DMS53 (cell line): Measurements from ENCODE around the gene GPR22.
A peak's percentile ranks its signal among the peaks of the same experiment; 100 is the strongest.

Experiments
- DNase-seq: peaks from one replicate; lab custom pipeline; 2025; lab: John Stamatoyannopoulos, UW

GPR22 gene, protein sequence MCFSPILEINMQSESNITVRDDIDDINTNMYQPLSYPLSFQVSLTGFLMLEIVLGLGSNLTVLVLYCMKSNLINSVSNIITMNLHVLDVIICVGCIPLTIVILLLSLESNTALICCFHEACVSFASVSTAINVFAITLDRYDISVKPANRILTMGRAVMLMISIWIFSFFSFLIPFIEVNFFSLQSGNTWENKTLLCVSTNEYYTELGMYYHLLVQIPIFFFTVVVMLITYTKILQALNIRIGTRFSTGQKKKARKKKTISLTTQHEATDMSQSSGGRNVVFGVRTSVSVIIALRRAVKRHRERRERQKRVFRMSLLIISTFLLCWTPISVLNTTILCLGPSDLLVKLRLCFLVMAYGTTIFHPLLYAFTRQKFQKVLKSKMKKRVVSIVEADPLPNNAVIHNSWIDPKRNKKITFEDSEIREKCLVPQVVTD

DNA sequence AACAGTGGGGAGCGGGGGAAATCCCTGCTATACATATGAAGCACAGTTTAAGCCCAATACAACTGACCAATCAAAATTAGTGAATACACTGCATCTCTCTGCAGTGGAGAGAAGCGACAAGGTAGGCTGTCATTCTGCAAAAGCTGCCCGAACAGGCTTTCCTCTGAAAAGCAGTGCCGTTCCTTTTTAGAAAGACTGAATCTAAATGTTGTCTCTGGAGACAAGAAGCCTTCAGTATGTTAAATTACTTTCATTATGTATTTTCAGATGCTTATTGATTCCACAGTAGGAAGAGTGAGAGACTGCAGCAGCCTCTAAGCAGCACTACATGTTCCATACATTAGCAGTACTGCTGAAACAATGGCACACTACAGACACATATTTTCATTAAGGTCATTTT is at the start of gene GPR22:
Gene GPR22 (plus strand): TSS at position 129 of the 400 bp plus-strand sequence. CDS start 4,004 bp downstream, outside the sequence.
- DNase-seq, result no peak

DNA sequence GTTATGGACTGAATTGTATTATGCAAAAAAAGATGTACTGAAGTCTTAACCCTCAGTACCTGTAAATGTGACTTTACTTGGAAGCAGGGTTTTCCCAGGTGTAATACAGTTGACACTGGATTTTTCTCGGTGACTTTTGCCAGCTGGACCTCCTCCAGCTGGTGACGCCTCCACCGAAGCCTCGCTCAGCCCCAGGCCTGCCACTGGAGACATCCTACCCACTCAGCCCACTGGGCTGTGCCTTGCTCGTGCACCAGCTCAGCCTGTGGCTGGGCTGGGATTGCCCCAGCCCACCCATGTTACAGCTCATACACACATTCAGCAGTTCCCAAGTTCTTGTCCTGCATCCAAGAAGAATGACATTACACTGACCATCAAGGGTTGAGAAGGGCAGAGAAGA is 42.4 kb upstream of the GPR22 start:
- DNase-seq, result no peak

DNA sequence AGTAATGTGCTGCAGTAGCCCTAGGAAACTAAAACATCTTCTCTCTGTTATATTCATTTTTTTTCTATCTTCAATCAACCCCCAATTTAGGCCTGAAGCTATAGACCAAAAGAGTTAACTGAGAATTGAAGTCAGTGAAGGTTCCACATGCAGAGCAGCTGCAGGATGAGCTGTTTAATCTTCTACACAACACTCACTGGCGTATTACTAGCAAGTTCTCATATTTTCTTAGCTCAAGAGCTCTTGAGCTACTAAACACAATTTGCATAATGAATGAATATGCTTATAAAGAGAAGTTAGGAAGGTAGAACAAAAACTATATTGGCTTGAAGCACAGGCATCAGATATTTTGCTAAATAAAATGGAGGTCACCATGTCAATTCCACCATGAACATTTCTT is 41.2 kb upstream of the GPR22 start:
- DNase-seq, result no peak

- DNase-seq, result no peak
Measured at GRCh38 chr7:107430057-107430456, 39.8 kb upstream of the GPR22 start.

DNA sequence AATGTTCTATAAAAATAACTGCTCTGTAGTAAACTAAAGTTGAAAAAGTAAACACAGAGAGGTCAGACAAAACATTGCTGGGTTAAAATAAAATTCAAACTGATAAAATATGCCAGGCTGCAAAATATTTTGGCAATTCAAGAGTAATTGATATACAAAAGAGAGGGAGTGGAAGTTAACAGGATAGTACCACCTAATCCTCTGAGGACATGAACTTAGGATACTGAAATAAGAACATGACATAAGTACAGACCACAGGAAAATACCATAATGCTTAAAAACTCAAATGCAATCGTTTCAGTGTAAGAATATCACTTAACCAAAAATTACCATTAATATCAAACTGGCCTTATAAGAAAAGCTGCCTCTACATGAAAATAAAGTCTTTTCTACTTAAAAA is 37.6 kb upstream of the GPR22 start:
- DNase-seq, result no peak

GRCh38 chr7:107435749-107436148 is 34.1 kb upstream of the GPR22 start:
- DNase-seq, result no peak

GRCh38 chr7:107439025-107439424 is 30.8 kb upstream of the GPR22 start:
- no peak for DNase-seq

GRCh38 chr7:107441581-107442422 is 28.1 kb upstream of the GPR22 start:
- DNase-seq, result no peak

DNA sequence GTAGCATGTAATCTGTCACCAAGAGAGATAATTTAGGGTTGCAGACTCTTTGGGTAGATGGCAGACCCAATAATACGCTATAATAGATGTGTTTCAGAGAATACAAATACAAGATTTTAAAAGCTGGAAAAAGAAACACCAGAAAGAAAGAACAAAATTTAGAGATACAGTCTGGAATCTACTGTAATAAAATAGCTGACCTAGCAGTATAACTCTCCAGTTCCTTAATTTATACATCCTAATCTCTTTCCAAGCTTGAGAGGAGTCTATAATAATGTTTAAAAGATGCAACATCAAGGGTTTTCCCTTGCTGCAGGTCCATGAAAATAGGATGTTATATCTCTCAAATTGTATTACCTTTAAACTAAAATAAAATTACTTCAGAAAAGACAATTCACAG is 27.2 kb upstream of the GPR22 start:
- no peak for DNase-seq

GRCh38 chr7:107446531-107446930 is 23.3 kb upstream of the GPR22 start:
- no peak for DNase-seq

- no peak for DNase-seq
Measured at GRCh38 chr7:107446988-107447387, 22.9 kb upstream of the GPR22 start.

DNA sequence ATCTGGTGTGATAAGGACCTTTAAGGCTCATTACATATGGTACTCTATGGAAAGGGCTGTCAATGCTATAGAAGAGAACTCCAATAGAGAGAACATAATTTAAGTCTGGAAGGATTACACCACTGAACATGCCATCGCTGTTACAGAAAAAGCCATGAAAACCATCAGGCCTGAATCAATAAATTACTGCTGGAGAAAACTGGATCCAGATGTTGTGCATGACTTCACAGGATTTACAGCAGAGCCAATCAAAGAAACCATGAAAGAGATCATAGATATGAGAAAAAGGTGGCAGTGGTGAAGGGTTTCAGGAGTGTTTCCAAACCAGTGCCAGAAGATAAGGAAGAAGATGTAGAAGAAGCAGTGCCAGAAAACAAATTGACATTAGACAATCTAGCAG is 18.9 kb upstream of the GPR22 start:
- no peak for DNase-seq

DNA sequence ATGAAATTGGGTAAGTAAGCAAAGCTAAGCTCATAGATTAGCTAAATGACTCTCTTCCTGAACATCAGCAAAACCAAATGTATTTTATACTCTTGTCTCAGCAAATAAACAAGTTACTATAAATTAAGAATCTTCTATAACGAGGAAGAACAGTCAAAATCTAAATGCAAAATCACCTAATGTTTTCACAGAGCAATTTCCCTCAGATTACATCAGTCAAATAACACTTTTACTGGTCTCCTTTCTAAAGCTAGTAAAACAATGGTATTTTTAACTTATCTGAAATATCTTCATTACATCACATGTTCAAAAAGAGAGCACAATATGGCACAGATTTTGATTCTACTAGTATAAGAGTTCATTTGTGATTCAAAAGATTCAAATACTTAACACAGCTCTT is 16.5 kb upstream of the GPR22 start:
- no peak for DNase-seq

DNA sequence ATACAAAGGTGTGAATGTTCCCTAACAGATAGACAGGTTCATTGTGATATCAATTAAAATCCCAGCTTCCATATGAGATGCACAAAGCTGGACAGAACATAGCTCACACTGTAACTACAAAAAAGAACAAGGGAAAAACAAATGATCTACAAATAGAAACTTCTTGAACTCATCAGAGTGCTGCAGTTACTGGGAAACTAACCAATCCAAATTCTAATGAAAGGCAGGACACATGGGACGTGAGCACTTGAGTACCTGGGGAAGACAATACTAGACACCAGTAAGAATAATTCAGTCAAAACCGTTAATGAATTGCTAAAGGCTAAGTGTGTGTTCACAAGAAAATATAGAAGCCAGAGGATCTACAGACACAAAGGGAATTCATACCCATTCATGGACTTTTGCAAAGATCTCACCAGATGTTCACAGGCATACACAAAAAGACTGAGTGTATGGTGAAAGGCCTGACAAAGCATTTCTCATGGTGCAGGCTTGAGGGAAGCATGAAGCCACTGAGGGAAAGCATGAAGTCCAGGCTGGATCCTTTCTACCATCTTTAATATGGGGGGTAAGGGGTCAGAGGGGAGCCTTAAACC is 7.8 kb upstream of the GPR22 start:
- DNase-seq, result no peak

DNA sequence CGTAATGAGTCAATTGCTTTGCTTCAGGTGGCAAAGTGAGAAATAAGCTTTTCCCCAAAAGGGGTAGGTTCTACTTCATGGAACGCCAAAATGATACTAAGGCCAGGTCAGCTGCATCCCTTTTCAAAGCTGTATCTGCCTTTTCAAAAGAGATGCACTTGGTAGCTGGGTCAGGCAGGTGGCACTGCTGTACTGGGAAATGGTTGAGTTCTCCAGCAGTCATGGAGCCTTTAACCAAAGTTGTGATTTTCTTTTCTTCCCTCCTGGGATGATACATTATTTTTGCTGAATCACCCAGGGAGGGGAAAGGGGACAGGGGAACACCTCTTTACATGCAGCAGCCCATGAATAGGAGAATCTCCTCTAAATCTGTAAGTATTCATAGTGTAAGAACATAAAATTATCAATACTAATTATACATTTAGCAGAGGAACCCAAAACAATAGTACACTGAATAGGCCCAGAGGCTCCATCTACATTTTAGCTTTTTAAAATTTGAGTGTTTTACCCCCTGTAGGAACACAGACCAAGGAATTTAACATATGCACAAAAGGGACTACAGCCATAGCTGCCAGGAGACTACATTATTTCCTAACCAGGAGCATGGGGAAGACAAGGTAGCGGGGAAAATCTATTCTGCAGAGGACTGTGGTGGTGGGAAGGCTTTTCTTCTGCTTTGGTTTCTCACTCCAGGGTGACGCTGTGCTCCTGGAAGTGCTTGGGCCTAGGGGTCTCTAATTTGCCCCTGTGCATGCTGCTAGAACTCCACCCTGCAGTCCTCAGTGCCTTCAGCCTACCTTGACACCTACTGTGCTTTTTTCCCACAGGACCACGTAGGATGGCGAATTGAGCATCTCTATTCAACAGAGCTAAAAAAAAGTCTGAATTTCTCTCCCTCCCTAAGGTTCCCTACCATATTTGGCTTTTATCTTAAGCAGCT is 6.4 kb upstream of the GPR22 start:
- peak; percentile 89 for DNase-seq

DNA sequence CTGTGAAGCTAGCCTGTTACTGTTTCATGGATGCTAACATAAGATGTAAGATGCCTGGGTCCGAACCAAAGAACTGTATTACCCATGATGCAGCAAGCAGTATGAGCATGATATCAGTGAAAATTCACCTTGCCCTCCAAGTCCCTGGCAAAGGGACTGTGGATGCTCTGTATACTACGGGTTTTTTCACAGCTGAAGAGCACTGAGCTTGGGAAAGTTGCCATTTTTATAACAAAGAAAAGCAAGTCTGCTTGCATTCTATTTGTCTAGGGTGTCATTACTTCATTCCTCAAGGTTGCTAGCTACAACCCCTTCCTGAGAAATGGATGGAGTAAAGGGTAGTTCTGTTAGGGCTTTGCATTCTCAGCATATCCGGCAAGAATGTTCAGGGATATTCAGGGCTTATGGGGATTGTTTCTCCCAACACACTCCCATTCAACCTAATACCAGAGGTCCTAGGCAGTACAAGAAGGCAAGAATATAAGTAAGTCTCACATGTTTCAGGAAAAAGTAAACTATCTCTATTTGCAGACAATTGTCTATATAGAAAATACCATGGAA is 5.1 kb upstream of the GPR22 start:
- no peak for DNase-seq

- peak; percentile 27 for DNase-seq
Measured at GRCh38 chr7:107467972-107468371, 1.9 kb upstream of the GPR22 start.

- DNase-seq, result no peak
Measured at GRCh38 chr7:107468824-107469223, 1.0 kb upstream of the GPR22 start.

DNA sequence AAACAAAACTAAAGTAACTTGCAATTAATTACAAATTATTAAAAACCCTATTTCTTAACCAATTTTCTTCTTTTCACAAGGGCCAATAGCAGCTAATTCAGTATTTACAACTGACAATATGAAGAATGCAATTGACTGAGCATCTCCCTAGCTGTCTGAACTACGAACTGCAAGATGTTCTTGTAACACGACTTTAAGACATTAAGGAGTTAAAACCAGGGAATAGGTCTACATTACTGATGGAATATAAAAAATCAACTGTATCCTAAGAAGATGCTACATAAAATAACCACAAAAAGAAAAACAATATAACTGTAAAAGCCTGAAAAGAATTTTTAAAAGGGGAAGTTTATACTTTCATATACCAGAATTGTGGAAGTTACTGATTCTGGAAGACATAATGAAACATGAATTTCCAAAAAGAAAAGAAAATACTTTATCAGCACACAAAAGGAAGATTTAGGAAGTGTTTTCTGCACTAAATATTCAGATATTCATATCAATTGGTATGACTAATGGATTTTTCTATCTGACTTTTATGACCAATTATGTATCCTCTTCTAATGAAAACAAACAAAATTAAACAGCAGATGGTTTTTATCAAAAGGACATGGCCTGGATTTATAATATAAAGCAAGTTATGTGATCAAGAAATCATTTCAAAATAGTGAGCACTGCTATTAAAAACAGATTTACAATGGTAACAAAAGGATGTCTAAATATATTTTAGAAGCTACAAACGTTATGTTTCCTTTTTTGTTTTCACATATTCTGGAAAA is 1.6 kb downstream of the GPR22 start:
- DNase-seq, result no peak

DNA sequence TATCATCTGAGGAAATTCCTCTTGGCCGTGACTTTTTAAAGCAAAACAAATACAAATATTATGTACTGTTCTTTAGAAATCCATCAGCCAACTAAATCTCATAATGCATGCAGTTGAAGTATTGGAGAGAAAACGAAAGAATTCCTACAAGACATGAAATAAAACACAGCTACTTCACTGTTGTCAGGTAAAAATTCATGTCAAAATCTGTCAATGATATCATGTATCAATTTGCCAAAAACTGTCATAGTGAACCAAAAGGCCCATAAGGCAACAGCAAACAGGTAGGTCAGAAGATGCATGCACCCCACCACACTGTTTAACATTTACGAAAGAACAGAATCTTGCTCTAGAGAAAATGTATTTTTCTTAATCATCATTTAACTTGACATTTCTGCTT is 2.3 kb downstream of the GPR22 start:
- DNase-seq, result no peak

DNA sequence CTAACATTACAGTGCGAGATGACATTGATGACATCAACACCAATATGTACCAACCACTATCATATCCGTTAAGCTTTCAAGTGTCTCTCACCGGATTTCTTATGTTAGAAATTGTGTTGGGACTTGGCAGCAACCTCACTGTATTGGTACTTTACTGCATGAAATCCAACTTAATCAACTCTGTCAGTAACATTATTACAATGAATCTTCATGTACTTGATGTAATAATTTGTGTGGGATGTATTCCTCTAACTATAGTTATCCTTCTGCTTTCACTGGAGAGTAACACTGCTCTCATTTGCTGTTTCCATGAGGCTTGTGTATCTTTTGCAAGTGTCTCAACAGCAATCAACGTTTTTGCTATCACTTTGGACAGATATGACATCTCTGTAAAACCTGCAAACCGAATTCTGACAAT is 4.3 kb downstream of the GPR22 start:
- no peak for DNase-seq
